Myocyte (in vitro differentiated cells): ENCODE measurements around the gene CIAPIN1. TPM values are rescaled to one million over a fixed set of nuclear protein-coding genes. Genes with fewer than 3 reads are reported as not detected.

Experiments used
- DNase-seq: peaks from one replicate; pipeline ENCODE4 v3.0.0-alpha.2; 2012; ENCODE audit warnings: low read depth
- polyA plus RNA-seq: library from polyadenylated mRNA; unstranded; fragments of >200 nt; gene quantifications from one replicate; pipeline ENCODE4 v1.2.1, GENCODE V29; 2012; ENCODE audit warnings: missing spikeins
- total RNA-seq: library from RNA; depleted of rRNA; stranded (reverse); fragments of >200 nt; gene quantifications from 2 replicates; pipeline ENCODE4 v1.2.3, GENCODE V29; 2014

CIAPIN1 gene
- total RNA-seq = 74.6 and 78.8 TPM in 2 replicates
- 65.8 TPM for polyA plus RNA-seq

DNA sequence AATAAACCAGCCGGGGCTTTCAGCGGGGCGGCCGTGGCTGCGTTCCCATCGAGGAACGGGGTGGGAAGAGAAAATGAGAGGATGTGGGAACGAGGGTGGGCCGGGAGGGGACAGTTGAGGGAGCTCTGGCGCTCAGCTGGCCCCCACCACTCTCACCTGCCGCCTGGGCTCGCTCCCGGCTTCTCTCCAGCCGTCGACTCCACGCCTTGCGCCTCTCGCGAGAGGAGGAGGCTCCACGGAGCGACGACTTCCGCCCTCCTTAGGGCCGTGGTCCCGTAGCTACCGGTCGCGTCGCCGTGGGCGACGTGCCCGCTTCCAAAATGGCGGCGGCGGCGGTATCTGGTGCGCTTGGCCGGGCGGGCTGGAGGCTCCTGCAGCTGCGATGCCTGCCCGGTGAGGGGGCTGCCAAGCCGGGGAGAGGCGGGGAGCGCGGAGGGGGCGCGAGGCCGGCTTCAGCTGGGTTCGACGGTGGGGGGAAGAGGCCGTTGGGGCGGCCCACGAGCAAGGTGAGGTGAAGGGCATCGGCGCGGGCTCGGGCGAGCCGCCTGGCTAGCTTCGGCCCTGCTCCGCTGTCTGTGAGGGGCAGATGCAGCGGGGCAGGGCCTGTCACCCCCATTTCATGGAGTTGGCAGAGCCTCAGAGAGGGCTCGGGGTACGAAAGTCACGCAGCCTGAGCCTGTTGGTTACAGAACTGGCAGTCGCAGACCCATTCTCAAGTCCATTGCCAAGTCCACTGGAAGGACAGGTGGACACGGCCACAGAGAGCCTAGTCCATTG, at the start of gene CIAPIN1, which contains the start of gene COQ9:
TSS of gene CIAPIN1 (minus strand) at position 200 of the 777 bp plus-strand sequence. CDS start 6,457 bp downstream, outside the sequence.
TSS of gene COQ9 (plus strand) at position 294 of the 777 bp plus-strand sequence. CDS start at position 321, 27 bp downstream.
- peak; percentile 97 for DNase-seq

- no peak for DNase-seq
These were observed 46.6 kb upstream of the CIAPIN1 start for GRCh38 chr16:57493767-57494166.

- DNase-seq = no peak
These were observed 42.0 kb upstream of the CIAPIN1 start for GRCh38 chr16:57489229-57489628.

DNA sequence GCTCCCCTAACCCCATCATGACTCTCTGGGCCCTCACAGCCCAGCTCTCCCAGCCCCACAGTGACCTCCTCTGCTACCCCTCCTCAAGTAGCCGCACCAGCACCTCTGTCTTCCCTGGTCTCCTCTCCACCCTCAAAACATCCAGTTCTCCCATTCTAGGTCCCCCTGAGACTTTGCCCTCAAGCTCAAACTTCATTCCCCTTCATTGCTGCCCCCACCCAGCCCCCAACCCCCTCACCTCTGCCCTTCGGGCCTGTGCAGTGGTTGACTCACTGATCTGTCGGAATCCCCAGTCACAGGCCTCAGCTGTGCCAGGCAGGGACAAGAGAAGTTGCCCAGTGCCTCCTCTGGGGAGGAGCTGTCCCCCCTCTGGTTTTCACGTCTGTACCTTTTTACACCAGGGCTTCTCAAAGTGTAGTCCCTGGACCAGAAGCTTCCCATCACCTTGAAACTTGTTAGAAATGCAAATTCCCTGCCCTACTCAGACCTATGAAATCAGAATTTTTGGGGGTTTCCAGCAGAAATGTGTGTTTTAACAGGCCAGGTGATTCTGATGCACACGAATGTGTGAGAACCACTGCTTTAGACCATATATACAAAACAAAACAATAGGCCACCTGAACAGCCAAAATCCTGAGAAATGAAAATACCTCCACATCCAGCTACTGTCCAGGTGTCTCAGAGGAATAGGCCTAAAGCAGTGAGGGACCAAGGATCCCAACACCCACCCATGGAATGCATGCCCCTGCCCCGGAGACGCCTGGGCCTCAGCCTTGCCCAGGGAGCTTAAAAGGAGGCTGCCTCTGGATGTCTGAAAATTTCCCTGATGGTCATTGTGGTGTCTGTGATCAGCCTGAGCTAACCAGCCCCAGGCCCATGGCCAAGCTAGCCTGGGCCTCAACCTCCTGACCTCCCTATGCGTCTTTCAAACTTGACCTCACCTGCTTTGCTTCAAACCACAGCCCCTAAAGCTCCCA, 40.0 kb upstream of the CIAPIN1 start:
- no peak for DNase-seq

- DNase-seq = peak; percentile 71
These were observed 39.0 kb upstream of the CIAPIN1 start, which contains the start of gene DOK4 for GRCh38 chr16:57485916-57486857. DOK4 (minus strand) TSS chr16:57486493; CDS start chr16:57479507, 6,986 bp downstream.

GRCh38 chr16:57485091-57485915, 38.1 kb upstream of the CIAPIN1 start:
- no peak for DNase-seq

- no peak for DNase-seq
These were observed 37.4 kb upstream of the CIAPIN1 start for GRCh38 chr16:57484515-57485005.

GRCh38 chr16:57483725-57484514, 36.7 kb upstream of the CIAPIN1 start:
- DNase-seq = no peak

DNA sequence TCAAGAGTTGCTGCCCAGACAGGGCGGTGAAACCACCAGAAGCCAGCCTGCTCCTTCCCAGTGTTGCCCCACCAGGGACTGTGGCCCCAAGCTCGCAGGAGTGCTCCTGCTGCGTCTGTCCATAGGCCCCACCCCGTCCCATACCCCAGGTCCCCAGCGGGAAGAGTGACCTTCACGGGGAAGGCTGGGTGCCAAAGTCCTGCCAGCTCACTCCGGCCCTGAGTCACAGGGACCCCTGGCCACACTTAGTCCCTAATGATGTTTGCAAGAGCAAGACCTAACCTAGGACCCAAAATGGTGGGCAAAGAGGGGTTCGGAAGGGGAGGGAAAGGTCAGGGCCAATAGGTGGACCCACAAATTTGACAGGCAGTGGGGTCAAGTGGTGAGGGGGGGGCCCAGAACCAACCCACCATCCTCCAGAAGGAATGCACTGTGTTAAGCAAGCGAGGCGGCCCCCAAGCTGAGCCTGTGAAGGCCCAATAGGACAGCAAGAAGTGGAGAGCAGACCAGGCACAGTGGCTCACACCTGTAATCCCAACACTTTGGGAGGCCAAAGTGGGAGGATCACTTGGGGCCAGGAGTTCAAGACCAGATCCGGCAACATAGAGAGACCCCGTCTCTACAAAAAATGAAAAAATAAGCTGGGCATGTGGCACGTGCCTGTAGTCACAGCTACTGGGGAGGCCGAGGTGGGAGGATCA, 35.8 kb upstream of the CIAPIN1 start:
- no peak for DNase-seq

DNA sequence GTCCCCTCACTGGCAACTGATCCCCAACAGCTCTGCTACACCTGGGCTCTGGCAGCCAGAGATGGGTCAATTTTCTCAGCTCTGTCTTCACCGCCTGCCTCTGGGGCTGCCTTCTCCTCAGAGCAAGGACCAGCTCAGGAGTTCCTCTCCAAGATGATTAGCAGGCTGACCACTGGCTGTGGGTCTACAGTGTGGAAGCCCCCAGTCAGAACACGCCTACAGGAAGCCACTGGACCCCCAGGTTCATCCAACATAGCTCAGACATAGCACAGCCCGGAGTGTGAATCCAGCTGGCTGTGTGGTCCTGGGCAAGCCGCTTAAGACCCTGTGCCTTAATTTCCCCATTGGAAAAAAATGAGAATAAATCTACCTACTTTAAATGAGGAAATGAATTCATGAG, 34.2 kb upstream of the CIAPIN1 start:
- DNase-seq = no peak

- no peak for DNase-seq
These were observed 33.6 kb upstream of the CIAPIN1 start for GRCh38 chr16:57480754-57481230.

DNA sequence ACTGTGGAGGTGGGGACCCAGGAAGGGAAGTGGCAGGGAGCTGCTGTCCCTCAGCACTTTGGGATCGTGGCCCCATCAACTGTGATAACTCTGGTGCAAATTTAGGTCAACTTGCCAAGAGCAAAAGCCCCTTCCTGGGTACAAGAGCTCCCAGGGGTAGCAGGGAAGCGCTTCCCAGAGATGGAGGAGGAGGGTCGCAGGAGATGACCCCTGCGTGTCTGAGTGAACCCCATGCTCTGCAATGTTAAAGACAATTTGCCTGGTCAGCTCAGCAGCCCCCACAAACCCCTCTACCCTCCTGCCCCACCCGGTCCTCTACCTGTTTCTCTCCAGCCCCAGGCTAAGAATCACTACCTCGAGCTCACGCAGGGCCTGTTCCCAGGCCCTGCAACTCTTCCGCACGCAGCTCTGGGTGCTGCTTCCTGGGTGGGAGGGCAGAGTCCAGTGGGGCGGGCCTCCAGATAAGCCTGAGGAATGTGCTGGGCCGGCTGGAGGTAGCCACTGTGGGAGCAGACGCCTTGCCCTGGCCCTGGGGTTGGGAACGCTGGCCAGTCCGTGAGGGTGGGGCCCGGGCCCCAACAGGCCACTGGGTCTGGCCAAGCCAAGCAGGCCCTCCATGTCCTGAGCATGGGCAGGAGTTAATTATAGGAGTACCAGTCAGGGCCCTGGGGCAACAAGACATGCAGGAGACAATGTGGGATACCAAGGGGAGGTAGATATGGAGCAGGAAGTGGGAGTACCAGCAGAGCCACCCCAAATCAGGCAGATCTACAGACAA, 33.0 kb upstream of the CIAPIN1 start:
- DNase-seq = peak; percentile 53

DNA sequence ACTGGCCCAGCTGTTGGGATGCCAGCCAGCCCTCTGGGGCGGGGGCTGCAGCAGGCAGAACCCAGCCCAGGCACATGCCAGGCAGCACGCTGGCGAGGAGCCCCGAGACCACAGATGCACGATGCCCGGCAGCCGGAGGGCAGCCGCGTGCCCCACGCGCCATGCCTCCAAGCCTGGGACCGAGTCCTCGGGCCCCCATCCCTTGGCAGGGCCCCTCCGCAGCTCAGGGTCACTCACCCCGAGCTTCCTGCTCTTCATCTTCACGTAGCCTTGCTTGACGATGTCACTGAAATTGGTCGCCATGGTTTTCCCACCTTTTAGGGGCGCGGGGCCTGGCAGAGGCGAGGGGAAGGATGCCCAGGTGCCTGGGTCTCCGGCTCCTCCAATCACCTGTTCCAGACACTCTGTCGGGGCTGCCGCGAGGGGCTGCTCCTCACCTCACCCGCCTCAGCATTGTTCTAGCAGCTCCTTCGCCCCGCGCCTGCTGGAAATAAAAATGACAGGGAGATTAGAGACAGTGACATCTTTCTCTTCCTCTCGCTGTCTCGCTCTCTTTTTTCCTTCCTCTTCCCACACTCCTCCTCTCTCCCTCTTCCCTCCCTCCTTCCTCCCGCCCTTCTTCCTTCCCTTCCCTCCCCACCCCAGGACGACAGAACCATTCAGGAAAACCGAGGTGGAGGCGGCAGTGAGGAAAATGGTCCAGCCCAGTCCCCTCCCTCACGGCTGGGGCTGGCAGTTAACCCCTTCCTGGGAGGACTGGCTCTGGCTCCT, 32.2 kb upstream of the CIAPIN1 start:
- peak; percentile 54 for DNase-seq

- no peak for DNase-seq
These were observed 31.4 kb upstream of the CIAPIN1 start for GRCh38 chr16:57478396-57479204.

GRCh38 chr16:57477531-57478202, 30.5 kb upstream of the CIAPIN1 start:
- no peak for DNase-seq
